Caco-2 (cell line): ENCODE measurements around the gene TOPORS. TPM values are rescaled to one million over a fixed set of nuclear protein-coding genes. Genes with fewer than 3 reads are reported as not detected.
"Not testable (repeated sequence)": the region's sequence is repeated elsewhere in the genome, so short reads cannot be mapped to it uniquely, and the experiment has no call there.

Experiments
- BruUV-seq: library from RNA; stranded (reverse); fragments of 400-500 nt; replicated peaks from 2 replicates; lab custom pipeline; 2021; lab: Mats Ljungman, UMichigan
- CTCF ChIA-PET: fragments of 300-600 bp; sonication (Branson Sonifier 250); formaldehyde crosslinking; loops from one replicate; lab custom pipeline; 2022; ENCODE audit warnings: antibody characterized with exemption; lab: Charles Lee
- POLR2A ChIA-PET: fragments of 300-600 bp; sonication (Branson Sonifier 250); formaldehyde crosslinking; loops from one replicate; lab custom pipeline; 2022; ENCODE audit warnings: antibody characterized with exemption; lab: Charles Lee
- DNase-seq, 2 experiments: peaks; one replicate each; pipeline versions ENCODE4 v3.0.0 to v3.0.0-alpha.2; 2020 to 2022
- H3K27me3 ChIP-seq: replicated peaks from 2 replicates; pipeline ENCODE4 v1.6.0; 2011; ENCODE audit warnings: low read length; ENCODE audit not compliant: control insufficient read depth, insufficient read depth
- H3K36me3 ChIP-seq: 2 replicates; pipeline ENCODE4 v1.5.1; 2011; ENCODE audit warnings: low read length; ENCODE audit not compliant: control insufficient read depth, insufficient read depth
- H3K4me1 ChIP-seq: fragments of 250-450 bp; sonication (Bioruptor Pico); 2 replicates; pipeline ENCODE4 v1.5.1; 2020; ENCODE audit warnings: mild to moderate bottlenecking
- H3K4me3 ChIP-seq: 2 replicates; pipeline ENCODE4 v1.5.1; 2011; ENCODE audit warnings: low read depth, mild to moderate bottlenecking, control low read depth, low read length
- H3K9me3 ChIP-seq: fragments of 250-450 bp; sonication (Bioruptor Pico); 2 replicates; pipeline ENCODE4 v1.5.1; 2020; ENCODE audit warnings: mild to moderate bottlenecking, moderate library complexity
- H3K27ac Mint-ChIP-seq: one replicate; pipeline ENCODE4 v1.8.0; 2022; ENCODE audit warnings: mixed read lengths; ENCODE audit not compliant: unreplicated experiment
- H3K27me3 Mint-ChIP-seq: one replicate; pipeline ENCODE4 v1.8.0; 2022; ENCODE audit warnings: mixed read lengths; ENCODE audit not compliant: insufficient read depth, unreplicated experiment
- H3K36me3 Mint-ChIP-seq: one replicate; pipeline ENCODE4 v1.8.0; 2022; ENCODE audit warnings: mild to moderate bottlenecking, mixed read lengths; ENCODE audit not compliant: insufficient read depth, unreplicated experiment
- H3K4me1 Mint-ChIP-seq: one replicate; pipeline ENCODE4 v1.8.0; 2022; ENCODE audit warnings: low read depth, mixed read lengths; ENCODE audit not compliant: unreplicated experiment
- H3K4me3 Mint-ChIP-seq: one replicate; pipeline ENCODE4 v1.8.0; 2022; ENCODE audit warnings: mild to moderate bottlenecking, moderate library complexity, mixed read lengths; ENCODE audit not compliant: unreplicated experiment
- H3K9me3 Mint-ChIP-seq: one replicate; pipeline ENCODE4 v1.8.0; 2022; ENCODE audit warnings: mixed read lengths; ENCODE audit not compliant: unreplicated experiment
- CTCF ChIP-seq, 2 experiments: fragments of 200-600 bp in 1 of 2; IDR thresholded peaks; 1 replicate in 1 of 2; 2 replicates in 1 of 2; pipeline versions ENCODE4 v1.5.1 to v1.8.0; 2011 to 2022; ENCODE audit warnings: antibody characterized with exemption in 1 of 2, control low read depth in 1 of 2, inconsistent platforms in 1 of 2, low read depth in 1 of 2, low read length in 1 of 2, mild to moderate bottlenecking in 1 of 2, moderate library complexity in 1 of 2; ENCODE audit not compliant: insufficient read depth in 1 of 2, severe bottlenecking in 1 of 2, unreplicated experiment in 1 of 2
- intact Hi-C: fragments of 100-400 bp; cut with micrococcal nuclease; formaldehyde crosslinking; loops from one replicate; pipeline ENCODE4 v1.10.0; 2022; ENCODE audit not compliant: unreplicated experiment
- total RNA-seq: library from RNA; stranded (reverse); gene quantifications from 2 replicates; pipeline ENCODE4 v1.2.3, GENCODE V29; 2022

The TOPORS gene
- total RNA-seq, 1 experiment from 2014 or later, result 14.6 TPM

GRCh38 chr9:32524892-32525708 is 27.3 kb downstream of the TOPORS start:
- Mint-ChIP-seq H3K4me1 (peaks cover 28% of the 10 kb centered on the region), H3K27me3 (no peaks in the 10 kb centered on the region), H3K9me3 (no peaks in the 10 kb centered on the region), H3K36me3 (peaks cover 15% of the 10 kb centered on the region), H3K27ac (peak overlapping the region; percentile 59), H3K4me3 (peak overlapping the region; percentile 73)
- Histone ChIP-seq H3K4me3 (peak overlapping the region; percentile 52), H3K36me3 (no peaks in the 10 kb centered on the region), H3K4me1 (peaks cover 19% of the 10 kb centered on the region), H3K9me3 (no peaks in the 10 kb centered on the region; the same call in 1 of the 2 replicates), H3K27me3 (no peaks in the 10 kb centered on the region)
- TSS peak; percentile 75 for BruUV-seq
- intact Hi-C loops, result loop anchor here (5.0 kb wide), 1 partner anchor 33 kb away; no protein-coding TSS in a partner anchor
- CTCF ChIA-PET, result interaction anchor here (1.9 to 3.8 kb wide), 4 partner anchors 25 to 147 kb away, joined by 10 to 115 read pairs (median 18); partner anchors contain the start of gene NDUFB6
- POLR2A ChIA-PET, result interaction anchor here (0.8 to 2.4 kb wide), 4 partner anchors 27 to 146 kb away, joined by 3 to 9 read pairs (median 6); partner anchors contain the start of genes ACO1, SMIM27 and TOPORS
- DNase-seq, result peak; percentile 44 to 51
- TF ChIP-seq CTCF (IDR thresholded peaks at IDR 0.05; ENCODE audit: insufficient read depth in 1 of 2, low read depth in 1 of 2, low read length in 1 of 2, severe bottlenecking in 1 of 2, unreplicated experiment in 1 of 2), result no peak

GRCh38 chr9:32524558-32524891 is 27.9 kb downstream of the TOPORS start:
- H3K4me3 Mint-ChIP-seq, result peak overlapping the region; percentile 73
- CTCF ChIA-PET, result interaction anchor here (2.3 to 3.8 kb wide), 2 partner anchors 26 to 146 kb away, joined by 18 to 115 read pairs; no protein-coding TSS in a partner anchor
- H3K27me3 ChIP-seq, H3K36me3 ChIP-seq, BruUV-seq, DNase-seq, H3K27ac Mint-ChIP-seq, H3K9me3 ChIP-seq, H3K9me3 Mint-ChIP-seq, intact Hi-C loops, H3K27me3 Mint-ChIP-seq: not testable (repeated sequence)
- peaks cover 19% of the 10 kb centered on the region for H3K4me1 ChIP-seq
- peaks cover 28% of the 10 kb centered on the region for H3K4me1 Mint-ChIP-seq
- POLR2A ChIA-PET, result interaction anchor here (2.4 kb wide), 1 partner anchor 140 kb away, joined by 9 read pairs; the partner anchor contains the start of gene ACO1
- H3K36me3 Mint-ChIP-seq, result peaks cover 15% of the 10 kb centered on the region
- peak overlapping the region; percentile 52 for H3K4me3 ChIP-seq

- no peaks in the 10 kb centered on the region for H3K9me3 Mint-ChIP-seq
- no peak overlapping the region for H3K27ac Mint-ChIP-seq
These were observed 28.5 kb downstream of the TOPORS start for GRCh38 chr9:32523910-32524309.

More at GRCh38 chr9:32523910-32524309, 28.5 kb downstream of the TOPORS start:
- H3K9me3 ChIP-seq, result peaks cover 5% of the 10 kb centered on the region; the same call in 1 of the 2 replicates
- Mint-ChIP-seq H3K27me3 (no peaks in the 10 kb centered on the region), H3K4me3 (peak overlapping the region; percentile 4), H3K36me3 (peaks cover 15% of the 10 kb centered on the region), H3K4me1 (peaks cover 28% of the 10 kb centered on the region)
- peaks cover 19% of the 10 kb centered on the region for H3K4me1 ChIP-seq
- no peaks in the 10 kb centered on the region for H3K36me3 ChIP-seq
- ChIA-PET CTCF (no interaction called here), POLR2A (no interaction called here)
- H3K4me3 ChIP-seq, result no peak overlapping the region
- H3K27me3 ChIP-seq, result no peaks in the 10 kb centered on the region
- no peak for DNase-seq
- intact Hi-C loops, result no loop called here
- no peak for TF ChIP-seq CTCF (IDR thresholded peaks at IDR 0.05; ENCODE audit: insufficient read depth in 1 of 2, low read depth in 1 of 2, low read length in 1 of 2, severe bottlenecking in 1 of 2, unreplicated experiment in 1 of 2)
- no TSS peak for BruUV-seq
